Neural cell (in vitro differentiated cells): ENCODE results near the gene SLC17A9.

ENCODE experiments used
- EP300 ChIP-seq: fragments of 450-650 bp; conservative IDR thresholded peaks from 2 replicates; pipeline ENCODE4 v1.6.1; 2014; ENCODE audit warnings: antibody characterized with exemption, mild to moderate bottlenecking, moderate library complexity; ENCODE audit not compliant: poor library complexity, severe bottlenecking
- MXI1 ChIP-seq: fragments of 450-650 bp; conservative IDR thresholded peaks from 2 replicates; pipeline ENCODE4 v1.6.1; 2014; ENCODE audit warnings: antibody characterized with exemption, mild to moderate bottlenecking; ENCODE audit not compliant: poor library complexity, severe bottlenecking
- POLR2AphosphoS5 ChIP-seq: IDR thresholded peaks from 2 replicates; pipeline ENCODE4 v1.6.1; 2012
- SMC3 ChIP-seq: fragments of 450-650 bp; conservative IDR thresholded peaks from 2 replicates; pipeline ENCODE4 v1.6.1; 2014; ENCODE audit warnings: antibody characterized with exemption, mild to moderate bottlenecking, moderate library complexity; ENCODE audit not compliant: poor library complexity
- TAF1 ChIP-seq: IDR thresholded peaks from 2 replicates; pipeline ENCODE4 v1.6.1; 2012; ENCODE audit warnings: low read depth
- TF ChIP-seq, protein P1 (sequence below): fragments of 450-650 bp; IDR thresholded peaks from 2 replicates; pipeline ENCODE4 v1.5.1; 2014; ENCODE audit warnings: antibody characterized with exemption, mild to moderate bottlenecking, moderate library complexity; ENCODE audit not compliant: poor library complexity, severe bottlenecking

- TF ChIP-seq, protein P1, sequence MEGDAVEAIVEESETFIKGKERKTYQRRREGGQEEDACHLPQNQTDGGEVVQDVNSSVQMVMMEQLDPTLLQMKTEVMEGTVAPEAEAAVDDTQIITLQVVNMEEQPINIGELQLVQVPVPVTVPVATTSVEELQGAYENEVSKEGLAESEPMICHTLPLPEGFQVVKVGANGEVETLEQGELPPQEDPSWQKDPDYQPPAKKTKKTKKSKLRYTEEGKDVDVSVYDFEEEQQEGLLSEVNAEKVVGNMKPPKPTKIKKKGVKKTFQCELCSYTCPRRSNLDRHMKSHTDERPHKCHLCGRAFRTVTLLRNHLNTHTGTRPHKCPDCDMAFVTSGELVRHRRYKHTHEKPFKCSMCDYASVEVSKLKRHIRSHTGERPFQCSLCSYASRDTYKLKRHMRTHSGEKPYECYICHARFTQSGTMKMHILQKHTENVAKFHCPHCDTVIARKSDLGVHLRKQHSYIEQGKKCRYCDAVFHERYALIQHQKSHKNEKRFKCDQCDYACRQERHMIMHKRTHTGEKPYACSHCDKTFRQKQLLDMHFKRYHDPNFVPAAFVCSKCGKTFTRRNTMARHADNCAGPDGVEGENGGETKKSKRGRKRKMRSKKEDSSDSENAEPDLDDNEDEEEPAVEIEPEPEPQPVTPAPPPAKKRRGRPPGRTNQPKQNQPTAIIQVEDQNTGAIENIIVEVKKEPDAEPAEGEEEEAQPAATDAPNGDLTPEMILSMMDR, result no peak
- no peak for TF ChIP-seq POLR2AphosphoS5
- no peak for TF ChIP-seq EP300
- no peak for TF ChIP-seq MXI1
- no peak for TF ChIP-seq SMC3
- TF ChIP-seq TAF1, result no peak
These were observed 55.4 kb downstream of the SLC17A9 start for GRCh38 chr20:63007646-63008488.
